Renal cortex interstitium (tissue), 11 donors: ENCODE measurements around the gene IFIT1. TPM values are rescaled to one million over a fixed set of nuclear protein-coding genes. Genes with fewer than 3 reads are reported as not detected.

Experiments
- DNase-seq, 11 donors: peaks; one replicate each; pipeline ENCODE4 v3.0.0-alpha.2; 2013; ENCODE audit warnings: low read depth in 9 of 11, low spot score in 4 of 11; ENCODE audit errors: extremely low read depth in 1 of 11
- polyA plus RNA-seq, 3 donors: library from polyadenylated mRNA; unstranded; fragments of 120-200 nt; gene quantifications; one replicate each; pipeline ENCODE4 v1.2.1, GENCODE V29; 2013; ENCODE audit not compliant: insufficient read length in 3 of 3

Gene IFIT1
- polyA plus RNA-seq, 3 donors, result 13.9 to 23.7 (median 21.4) TPM

GRCh38 chr10:89357096-89357495 lies 35.3 kb upstream of the IFIT1 start:
- no peak for DNase-seq

GRCh38 chr10:89357975-89358374 lies 34.4 kb upstream of the IFIT1 start:
- no peak for DNase-seq

- DNase-seq, result no peak
These were observed 32.3 kb upstream of the IFIT1 start for GRCh38 chr10:89360157-89360556.

DNA sequence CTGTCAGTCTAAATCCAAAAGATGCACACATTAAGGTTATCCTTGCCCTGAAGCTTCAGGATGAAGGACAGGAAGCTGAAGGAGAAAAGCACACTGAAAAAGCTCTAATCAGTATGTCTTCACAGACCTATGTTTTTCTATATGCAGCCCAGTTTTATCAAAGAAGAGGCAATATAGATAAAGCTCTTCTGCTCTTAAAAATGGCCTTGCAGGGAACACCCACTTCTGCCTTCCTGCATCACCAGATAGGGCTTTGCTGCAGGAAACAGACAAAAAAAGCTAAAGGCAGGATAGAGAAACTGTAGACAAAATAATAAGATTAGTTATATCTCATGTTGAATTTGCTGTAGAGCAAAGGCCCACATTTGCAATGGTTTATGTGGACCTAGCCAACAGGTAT lies 29.5 kb upstream of the IFIT1 start:
- DNase-seq, result no peak

GRCh38 chr10:89363729-89364442 lies 28.5 kb upstream of the IFIT1 start:
- DNase-seq, result no peak

GRCh38 chr10:89364531-89364930 lies 27.9 kb upstream of the IFIT1 start:
- DNase-seq, result no peak

DNA sequence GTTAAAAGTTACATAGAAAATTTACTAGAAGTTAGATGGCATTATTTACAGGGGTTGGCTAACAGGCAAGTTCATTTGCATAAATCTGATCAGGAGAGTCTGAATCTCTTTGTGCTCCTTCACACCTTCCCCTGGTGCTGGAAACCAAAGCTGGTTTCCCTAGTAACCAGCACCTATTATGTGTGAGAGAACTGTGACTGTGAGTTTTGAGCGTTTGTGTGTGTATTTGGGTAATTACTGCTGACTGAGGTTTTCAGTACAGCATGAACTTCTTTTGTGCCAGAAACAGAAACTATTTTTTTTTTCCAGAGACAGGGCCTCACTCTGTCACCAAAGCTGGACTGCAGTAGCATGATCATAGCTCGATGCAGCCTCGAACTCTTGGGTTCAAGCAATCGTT lies 24.9 kb upstream of the IFIT1 start:
- no peak for DNase-seq

DNA sequence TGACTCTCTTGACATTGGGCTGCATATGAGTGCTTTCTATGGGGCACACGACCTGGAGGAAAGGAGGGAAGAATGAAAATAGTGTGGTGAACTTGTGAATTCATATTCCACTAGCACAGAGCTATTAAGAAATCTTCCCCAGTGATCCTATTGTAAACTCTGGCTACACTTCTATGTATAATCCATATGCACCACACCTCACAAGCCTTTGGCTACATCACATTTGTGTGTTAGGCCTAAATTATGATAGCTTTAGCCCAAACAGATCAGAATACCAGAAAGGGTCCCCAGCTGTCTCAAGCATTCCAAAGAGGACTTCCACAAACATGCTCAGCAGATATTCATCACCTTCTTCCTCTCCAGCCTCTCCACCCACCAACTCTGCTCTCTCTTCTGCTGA lies 24.3 kb upstream of the IFIT1 start:
- DNase-seq, result no peak

- DNase-seq, result no peak
These were observed 23.0 kb upstream of the IFIT1 start for GRCh38 chr10:89369156-89370105.

- DNase-seq, result no peak
These were observed 21.3 kb upstream of the IFIT1 start for GRCh38 chr10:89371079-89371478.

DNA sequence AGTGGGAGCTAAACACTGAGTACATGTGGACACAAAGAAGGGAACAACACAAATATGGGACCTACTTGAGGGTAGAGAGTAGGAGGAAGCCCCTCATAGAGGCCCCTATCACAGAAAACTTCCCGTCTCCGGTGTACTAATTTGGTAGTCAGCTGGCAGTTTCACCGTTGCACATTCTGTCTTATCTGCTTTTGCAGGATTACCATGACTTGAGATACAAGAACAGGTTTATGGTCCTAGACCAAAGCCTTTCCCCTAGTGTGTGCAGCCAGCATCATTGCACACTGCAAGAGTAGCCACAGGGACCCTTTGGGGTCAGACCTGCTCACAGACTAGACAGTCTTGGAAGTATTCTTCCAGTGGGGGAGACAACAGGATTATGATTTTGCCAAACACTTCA lies 20.4 kb upstream of the IFIT1 start:
- no peak for DNase-seq

- peak in 2 of 11 donors; percentile 33 to 42 for DNase-seq
These were observed 18.3 kb upstream of the IFIT1 start for GRCh38 chr10:89373916-89374711.

DNA sequence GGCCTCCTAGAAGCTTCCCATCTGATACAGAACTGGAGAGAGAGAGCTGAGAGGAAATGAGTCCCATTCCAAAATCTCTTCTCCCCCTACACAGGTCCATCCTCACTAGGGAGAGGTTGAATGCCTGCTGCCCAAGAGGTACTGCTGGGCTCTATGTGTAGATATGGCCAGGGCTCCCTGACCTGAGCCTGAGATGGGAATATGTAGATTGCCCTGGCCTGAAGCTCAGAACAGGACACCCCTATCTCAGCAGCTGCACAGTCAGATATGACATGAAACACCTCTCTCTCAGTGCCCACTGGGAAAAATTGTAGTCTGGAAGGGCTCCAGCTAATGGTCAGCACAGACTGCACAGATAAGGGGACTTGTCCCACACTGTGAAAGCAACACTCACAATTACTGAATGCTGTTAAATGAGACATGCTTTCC lies 17.7 kb upstream of the IFIT1 start:
- no peak for DNase-seq

GRCh38 chr10:89377705-89378637 lies 14.5 kb upstream of the IFIT1 start, which contains the start of gene IFIT1B:
IFIT1B (plus strand) TSS chr10:89378056; CDS start chr10:89378136, 80 bp downstream.
- no peak for DNase-seq

DNA sequence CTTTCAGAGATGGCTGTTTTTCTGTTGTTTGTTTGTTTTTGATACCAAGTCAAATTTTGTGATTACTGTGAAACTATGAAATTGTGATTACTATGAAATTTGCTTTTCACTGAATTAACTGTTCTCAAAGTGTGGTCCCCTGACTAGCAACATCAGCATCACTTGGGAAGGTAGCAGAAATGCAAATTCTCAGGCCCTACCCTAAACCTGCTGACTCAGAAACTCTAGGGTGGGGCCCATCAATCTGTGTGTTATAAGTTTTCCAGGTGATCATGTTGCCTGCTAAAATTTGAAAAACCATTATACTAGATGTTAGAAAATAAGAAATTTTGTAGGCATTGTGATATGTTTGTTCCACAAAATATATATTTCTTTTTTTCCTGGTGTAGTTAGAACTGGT lies 13.3 kb upstream of the IFIT1 start:
- DNase-seq, result no peak

DNA sequence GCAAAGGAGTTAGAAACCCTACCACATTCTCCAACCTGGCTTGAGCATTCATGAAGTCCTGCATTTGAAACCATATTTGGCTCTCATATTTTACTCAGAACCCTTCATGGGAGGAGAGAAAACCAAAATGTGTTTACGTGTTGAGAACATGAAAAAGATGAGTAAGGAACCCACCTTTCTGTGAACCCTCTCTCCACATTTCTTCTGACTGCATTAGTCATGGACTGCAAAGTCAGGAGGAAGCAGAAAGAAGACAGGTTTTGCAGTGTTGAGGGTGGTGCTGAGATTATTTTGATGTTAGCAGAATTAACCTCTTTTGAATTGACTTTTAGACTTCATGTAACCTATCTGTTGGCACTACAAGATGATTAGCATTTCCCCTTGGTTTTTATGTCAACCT lies 9.7 kb upstream of the IFIT1 start:
- DNase-seq, result no peak

DNA sequence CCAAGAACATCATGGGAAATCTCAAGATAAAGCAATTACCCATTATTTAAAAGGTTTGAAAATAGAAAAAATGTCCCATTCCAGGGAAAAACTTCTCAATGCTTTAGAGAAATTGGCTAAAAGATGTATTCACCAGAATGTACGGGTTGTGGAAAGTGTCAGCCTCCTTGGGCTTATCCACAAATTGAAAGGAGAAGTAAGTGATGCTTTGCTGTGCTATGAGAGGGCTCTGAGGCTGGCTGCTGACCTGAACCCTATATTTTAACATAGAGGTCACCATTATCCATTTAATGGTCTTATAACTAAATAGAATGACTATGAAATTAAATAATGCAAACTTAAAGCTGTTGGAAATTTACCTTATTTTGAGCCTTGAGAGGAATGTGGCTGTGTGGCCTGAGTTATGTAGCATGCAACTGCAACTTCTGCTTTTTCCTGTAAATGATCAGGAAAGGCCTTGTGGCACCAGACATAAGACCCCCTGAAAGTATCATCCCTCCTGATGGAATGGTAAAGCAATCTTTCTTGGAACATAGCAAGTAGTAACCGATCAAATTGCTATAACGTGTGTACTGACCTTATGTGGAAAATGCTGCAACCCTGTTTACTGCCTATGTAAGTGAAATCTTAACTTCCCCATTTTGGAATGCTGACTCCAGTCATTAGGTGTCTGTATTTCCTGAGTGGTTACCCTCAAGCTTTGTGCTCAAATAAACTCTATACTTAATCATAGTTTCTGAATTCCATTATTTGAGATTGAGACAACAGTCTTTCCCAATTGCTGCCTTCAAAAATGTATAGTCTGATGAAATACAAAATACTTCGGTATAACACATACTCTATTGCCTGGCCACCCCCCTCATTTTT lies 7.7 kb upstream of the IFIT1 start:
- DNase-seq, result no peak
